Erythroblast (primary cell): ENCODE measurements around the gene ZNF500.

ENCODE experiments used
- GATA1 ChIP-seq: IDR thresholded peaks from 2 replicates; pipeline ENCODE4 v1.6.1; 2011; ENCODE audit warnings: low read depth, mild to moderate bottlenecking, control low read depth, low read length, moderate library complexity
- POLR2A ChIP-seq: IDR thresholded peaks from 2 replicates; pipeline ENCODE4 v1.6.1; 2011; ENCODE audit warnings: mild to moderate bottlenecking, low read length

DNA sequence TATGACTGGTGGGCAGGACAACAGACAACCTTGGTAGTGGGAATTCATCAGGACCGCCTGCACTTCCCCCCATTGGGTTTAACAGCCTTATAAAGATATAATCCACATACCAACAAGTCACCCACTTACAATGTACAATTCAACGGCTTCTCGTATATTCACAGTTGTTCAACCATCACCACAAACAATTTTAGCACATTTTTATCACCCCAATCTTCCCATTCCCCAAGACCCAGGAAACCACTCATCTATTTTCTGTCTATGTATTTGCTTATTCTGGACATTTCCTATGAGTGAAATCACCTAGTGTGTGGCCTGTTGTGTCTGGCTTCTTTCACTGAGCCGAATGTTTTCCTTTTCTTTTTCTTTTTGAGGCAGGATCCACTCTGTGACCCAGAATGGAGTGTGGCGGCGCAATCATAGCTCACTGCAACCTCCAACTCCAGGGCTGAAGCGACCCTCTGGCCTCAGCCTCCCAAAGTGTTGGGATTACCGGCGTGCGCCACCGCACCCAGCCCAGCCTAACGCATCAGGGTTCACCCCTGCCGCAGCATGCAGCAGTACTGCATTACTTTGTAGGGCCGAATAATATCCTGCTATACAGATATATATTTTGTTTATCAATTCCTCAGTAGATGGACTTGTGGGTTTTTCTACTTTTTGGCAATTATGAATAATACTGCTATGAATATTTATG, 43.7 kb downstream of the ZNF500 start:
- TF ChIP-seq POLR2A (no peak), GATA1 (no peak)
